Measurements from ENCODE around the gene PYROXD2. TPM values are rescaled to one million over a fixed set of nuclear protein-coding genes. Genes with fewer than 3 reads are reported as not detected.

PYROXD2 gene
- total and polyA plus RNA-seq, 2 of the 13 experiments (the other 11 are each of a cell fraction or from before 2014, with no cell fraction given), result 2.0 to 6.2 TPM

- TF ChIP-seq MAFK (conservative IDR thresholded peaks at IDR 0.05 in 1 of 2, IDR thresholded peaks at IDR 0.05 in 1 of 2; ENCODE audit: low read length in 2 of 2) (no peak; a peak in 1 of 4 replicates), ZNF781 (CRISPR knock-in tag; IDR thresholded peaks at IDR 0.05; ENCODE audit: borderline replicate concordance, not compliant biosample characterization) (peak; percentile 86), ZSCAN25 (CRISPR knock-in tag; IDR thresholded peaks at IDR 0.05) (peak; percentile 97), ZNF263 (CRISPR knock-in tag; IDR thresholded peaks at IDR 0.05) (peak; percentile 70), ZNF782 (CRISPR knock-in tag; IDR thresholded peaks at IDR 0.05; ENCODE audit: borderline replicate concordance) (no peak), HMG20B (CRISPR knock-in tag; conservative IDR thresholded peaks at IDR 0.05) (0 out of 2 replicates have a peak, but pooled peaks have one; percentile 6), GMEB1 (CRISPR knock-in tag; IDR thresholded peaks at IDR 0.05; ENCODE audit: borderline replicate concordance) (no peak; the same call in 1 of the 2 replicates), RERE (CRISPR knock-in tag; IDR thresholded peaks at IDR 0.05; ENCODE audit: low read depth) (peak; percentile 21; the same call in 1 of the 2 replicates), ZNF264 (CRISPR knock-in tag; IDR thresholded peaks at IDR 0.05) (no peak; the same call in 1 of the 2 replicates), EED (CRISPR knock-in tag; IDR thresholded peaks at IDR 0.05) (peak; percentile 62; the same call in 1 of the 2 replicates), ZNF619 (CRISPR knock-in tag; IDR thresholded peaks at IDR 0.05) (no peak), REXO4 (CRISPR knock-in tag; IDR thresholded peaks at IDR 0.05; ENCODE audit: borderline replicate concordance) (no peak), ZNF460 (CRISPR knock-in tag; IDR thresholded peaks at IDR 0.05; ENCODE audit: borderline replicate concordance) (no peak), THAP8 (CRISPR knock-in tag; IDR thresholded peaks at IDR 0.05; ENCODE audit: borderline replicate concordance) (peak; percentile 46; the same call in 1 of the 2 replicates), FOXA3 (CRISPR knock-in tag; IDR thresholded peaks at IDR 0.05) (peak; percentile 34; the same call in 1 of the 2 replicates), ZNF557 (CRISPR knock-in tag; IDR thresholded peaks at IDR 0.05) (0 out of 2 replicates have a peak, but pooled peaks have one; percentile 35), ZNF7 (CRISPR knock-in tag; IDR thresholded peaks at IDR 0.05) (no peak), IKZF5 (CRISPR knock-in tag; IDR thresholded peaks at IDR 0.05) (peak; percentile 76), ZNF766 (CRISPR knock-in tag; IDR thresholded peaks at IDR 0.05; ENCODE audit: borderline replicate concordance) (peak; percentile 72; the same call in 1 of the 2 replicates), GATA4 (IDR thresholded peaks at IDR 0.05; ENCODE audit: borderline replicate concordance, low read depth) (peak; percentile 67; the same call in 1 of the 2 replicates)
Measured at GRCh38 chr10:98414932-98415730, at the start of gene PYROXD2 (continued).
